ENCODE measurements around the gene DOK6.

DOK6 gene

GRCh38 chr18:69727912-69728572, 327.4 kb downstream of the DOK6 start:
- Mint-ChIP-seq H3K36me3 (peaks cover 3% of the 10 kb centered on the region), H3K27me3 (no peaks in the 10 kb centered on the region), H3K27ac (no peak overlapping the region), H3K4me1 (ENCODE audit: low read depth) (no peaks in the 10 kb centered on the region), H3K9me3 (ENCODE audit: low read depth) (no peaks in the 10 kb centered on the region), H3K4me3 (no peak overlapping the region)

- H3K9me3 Mint-ChIP-seq (ENCODE audit: low read depth): peaks cover 7% of the 10 kb centered on the region
- H3K4me1 Mint-ChIP-seq (ENCODE audit: low read depth): no peaks in the 10 kb centered on the region
- H3K27ac Mint-ChIP-seq: no peak overlapping the region
- no peaks in the 10 kb centered on the region for H3K27me3 Mint-ChIP-seq
- peaks cover 7% of the 10 kb centered on the region for H3K36me3 Mint-ChIP-seq
- H3K4me3 Mint-ChIP-seq: no peak overlapping the region
Measured at GRCh38 chr18:69730664-69731063, 330.0 kb downstream of the DOK6 start.

- Mint-ChIP-seq H3K4me3 (no peak overlapping the region), H3K36me3 (peaks cover 6% of the 10 kb centered on the region), H3K27me3 (no peaks in the 10 kb centered on the region), H3K9me3 (ENCODE audit: low read depth) (peaks cover 10% of the 10 kb centered on the region), H3K27ac (no peak overlapping the region), H3K4me1 (ENCODE audit: low read depth) (no peaks in the 10 kb centered on the region)
Measured at GRCh38 chr18:69734536-69734935, 333.8 kb downstream of the DOK6 start.

DNA sequence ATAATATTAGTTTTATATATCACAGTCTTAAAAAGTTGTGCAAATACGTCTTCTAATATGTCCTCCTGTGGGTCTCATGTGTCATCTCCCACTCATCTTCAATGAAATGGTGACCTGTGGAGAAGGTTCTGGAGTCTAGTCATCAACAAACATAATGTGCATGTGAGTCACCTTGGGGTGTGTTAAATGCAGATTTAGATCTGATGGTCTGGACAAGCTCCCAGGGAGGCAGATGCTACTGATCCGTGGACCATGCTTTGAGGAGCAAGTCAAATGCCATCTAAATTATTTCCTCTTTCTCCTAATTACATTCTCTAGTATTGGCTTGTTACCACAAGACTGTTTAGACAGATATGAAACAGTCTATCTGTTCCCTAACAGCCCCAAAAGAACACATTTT, 336.0 kb downstream of the DOK6 start:
- no peaks in the 10 kb centered on the region for H3K4me1 Mint-ChIP-seq (ENCODE audit: low read depth)
- peaks cover 6% of the 10 kb centered on the region for H3K36me3 Mint-ChIP-seq
- no peak overlapping the region for H3K4me3 Mint-ChIP-seq
- peaks cover 10% of the 10 kb centered on the region for H3K9me3 Mint-ChIP-seq (ENCODE audit: low read depth)
- no peak overlapping the region for H3K27ac Mint-ChIP-seq
- H3K27me3 Mint-ChIP-seq: no peaks in the 10 kb centered on the region

DNA sequence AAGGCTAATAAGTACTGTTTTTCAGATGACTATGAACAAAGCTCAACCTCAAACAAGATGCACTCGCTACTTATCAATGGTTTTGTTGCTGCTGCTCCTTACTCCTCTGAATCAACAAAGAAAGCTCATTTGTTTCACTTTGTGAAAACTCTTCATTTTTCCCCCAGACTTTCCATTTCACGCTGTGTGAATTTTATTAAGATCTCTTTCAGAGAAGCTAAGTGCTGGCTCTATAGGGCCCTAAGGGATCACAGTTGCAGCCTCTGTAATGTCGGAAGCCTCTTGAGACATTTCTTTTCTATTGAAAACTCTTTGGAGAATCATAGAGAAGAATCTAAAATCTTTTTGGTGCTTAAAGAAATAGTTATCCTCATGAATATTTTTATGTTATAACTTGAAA, 337.2 kb downstream of the DOK6 start:
- H3K4me3 Mint-ChIP-seq: no peak overlapping the region
- H3K4me1 Mint-ChIP-seq (ENCODE audit: low read depth): no peaks in the 10 kb centered on the region
- H3K36me3 Mint-ChIP-seq: peaks cover 6% of the 10 kb centered on the region

GRCh38 chr18:69747388-69747787, 346.7 kb downstream of the DOK6 start:
- Mint-ChIP-seq H3K4me3 (no peak overlapping the region), H3K4me1 (ENCODE audit: low read depth) (no peaks in the 10 kb centered on the region), H3K36me3 (peaks cover 5% of the 10 kb centered on the region), H3K9me3 (ENCODE audit: low read depth) (peaks cover 3% of the 10 kb centered on the region), H3K27ac (no peak overlapping the region), H3K27me3 (no peaks in the 10 kb centered on the region)

More for the DNA sequence above, 337.2 kb downstream of the DOK6 start:
- H3K27ac Mint-ChIP-seq: no peak overlapping the region
- H3K27me3 Mint-ChIP-seq: no peaks in the 10 kb centered on the region
- H3K9me3 Mint-ChIP-seq (ENCODE audit: low read depth): peaks cover 10% of the 10 kb centered on the region

- Mint-ChIP-seq H3K27me3 (no peaks in the 10 kb centered on the region), H3K36me3 (peaks cover 28% of the 10 kb centered on the region), H3K4me1 (ENCODE audit: low read depth) (peaks cover 34% of the 10 kb centered on the region), H3K9me3 (ENCODE audit: low read depth) (peaks cover 16% of the 10 kb centered on the region), H3K4me3 (no peak overlapping the region), H3K27ac (no peak overlapping the region)
Measured at GRCh38 chr18:69752737-69753380, 352.2 kb downstream of the DOK6 start.

- no peak overlapping the region for H3K4me3 Mint-ChIP-seq
- H3K27me3 Mint-ChIP-seq: no peaks in the 10 kb centered on the region
- H3K4me1 Mint-ChIP-seq (ENCODE audit: low read depth): peaks cover 42% of the 10 kb centered on the region
- peaks cover 30% of the 10 kb centered on the region for H3K36me3 Mint-ChIP-seq
- H3K27ac Mint-ChIP-seq: no peak overlapping the region
- peaks cover 16% of the 10 kb centered on the region for H3K9me3 Mint-ChIP-seq (ENCODE audit: low read depth)
Measured at GRCh38 chr18:69754108-69754507, 353.4 kb downstream of the DOK6 start.

GRCh38 chr18:69755041-69755440, 354.4 kb downstream of the DOK6 start:
- Mint-ChIP-seq H3K9me3 (ENCODE audit: low read depth) (peaks cover 16% of the 10 kb centered on the region), H3K27me3 (no peaks in the 10 kb centered on the region), H3K4me3 (peak overlapping the region; percentile 5), H3K27ac (no peak overlapping the region), H3K4me1 (ENCODE audit: low read depth) (peaks cover 42% of the 10 kb centered on the region), H3K36me3 (peaks cover 28% of the 10 kb centered on the region)

GRCh38 chr18:69755856-69756496, 355.3 kb downstream of the DOK6 start:
- Mint-ChIP-seq H3K27me3 (no peaks in the 10 kb centered on the region), H3K27ac (no peak overlapping the region), H3K4me1 (ENCODE audit: low read depth) (peaks cover 42% of the 10 kb centered on the region), H3K36me3 (peaks cover 25% of the 10 kb centered on the region), H3K4me3 (peak overlapping the region; percentile 20), H3K9me3 (ENCODE audit: low read depth) (peaks cover 13% of the 10 kb centered on the region)

- Mint-ChIP-seq H3K4me1 (ENCODE audit: low read depth) (peaks cover 42% of the 10 kb centered on the region), H3K4me3 (peak overlapping the region; percentile 9), H3K36me3 (peaks cover 25% of the 10 kb centered on the region), H3K27me3 (no peaks in the 10 kb centered on the region), H3K9me3 (ENCODE audit: low read depth) (peaks cover 13% of the 10 kb centered on the region), H3K27ac (no peak overlapping the region)
Measured at GRCh38 chr18:69757733-69758132, 357.0 kb downstream of the DOK6 start.

DNA sequence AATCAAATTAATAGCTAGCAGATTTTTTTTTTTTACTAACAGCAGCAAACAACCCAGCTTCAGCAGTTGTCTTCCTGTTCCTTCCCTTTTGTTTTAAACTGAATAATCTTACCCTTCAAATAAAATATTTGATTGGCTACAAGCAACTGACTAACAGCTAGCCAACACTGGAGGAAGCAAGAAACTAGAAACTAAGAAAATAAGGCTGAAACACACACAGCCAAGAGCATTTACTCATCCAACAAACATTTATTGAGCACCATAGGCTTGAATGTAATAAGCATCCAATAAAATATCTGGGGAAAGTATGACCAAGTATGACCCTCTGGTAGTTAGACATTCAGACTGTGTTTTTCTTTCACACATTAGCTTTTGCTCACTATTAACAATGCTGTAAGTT, 357.8 kb downstream of the DOK6 start:
- H3K36me3 Mint-ChIP-seq: peaks cover 25% of the 10 kb centered on the region
- peaks cover 40% of the 10 kb centered on the region for H3K4me1 Mint-ChIP-seq (ENCODE audit: low read depth)
- no peaks in the 10 kb centered on the region for H3K27me3 Mint-ChIP-seq
- H3K4me3 Mint-ChIP-seq: no peak overlapping the region
- H3K9me3 Mint-ChIP-seq (ENCODE audit: low read depth): peaks cover 13% of the 10 kb centered on the region
- no peak overlapping the region for H3K27ac Mint-ChIP-seq

- peaks cover 13% of the 10 kb centered on the region for H3K9me3 Mint-ChIP-seq (ENCODE audit: low read depth)
- peaks cover 25% of the 10 kb centered on the region for H3K36me3 Mint-ChIP-seq
- H3K27ac Mint-ChIP-seq: no peak overlapping the region
- H3K27me3 Mint-ChIP-seq: no peaks in the 10 kb centered on the region
- H3K4me1 Mint-ChIP-seq (ENCODE audit: low read depth): peaks cover 40% of the 10 kb centered on the region
- H3K4me3 Mint-ChIP-seq: no peak overlapping the region
Measured at GRCh38 chr18:69759046-69759445, 358.4 kb downstream of the DOK6 start.

DNA sequence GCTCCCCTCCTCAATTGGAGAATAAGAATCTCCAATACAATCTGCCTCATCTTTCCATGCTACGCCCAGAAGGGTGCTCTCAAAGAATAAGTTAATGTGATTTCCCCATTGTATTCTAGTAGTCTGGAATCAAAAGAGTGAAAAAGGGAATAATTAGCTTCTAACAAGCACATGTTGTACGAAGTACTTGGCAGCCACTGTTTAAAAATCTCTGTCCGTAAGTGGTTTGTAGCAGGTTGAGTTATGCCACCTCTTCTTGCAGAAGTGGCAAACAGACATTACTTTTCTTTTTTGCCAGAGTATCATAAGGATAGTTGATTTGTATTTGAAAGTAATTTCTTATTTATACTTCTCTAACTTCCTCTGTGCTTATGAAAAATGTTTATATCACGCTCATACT, 362.3 kb downstream of the DOK6 start:
- Mint-ChIP-seq H3K4me1 (ENCODE audit: low read depth) (peaks cover 7% of the 10 kb centered on the region), H3K27me3 (no peaks in the 10 kb centered on the region), H3K4me3 (no peak overlapping the region), H3K36me3 (peaks cover under 1% of the 10 kb centered on the region), H3K27ac (no peak overlapping the region), H3K9me3 (ENCODE audit: low read depth) (no peaks in the 10 kb centered on the region)

DNA sequence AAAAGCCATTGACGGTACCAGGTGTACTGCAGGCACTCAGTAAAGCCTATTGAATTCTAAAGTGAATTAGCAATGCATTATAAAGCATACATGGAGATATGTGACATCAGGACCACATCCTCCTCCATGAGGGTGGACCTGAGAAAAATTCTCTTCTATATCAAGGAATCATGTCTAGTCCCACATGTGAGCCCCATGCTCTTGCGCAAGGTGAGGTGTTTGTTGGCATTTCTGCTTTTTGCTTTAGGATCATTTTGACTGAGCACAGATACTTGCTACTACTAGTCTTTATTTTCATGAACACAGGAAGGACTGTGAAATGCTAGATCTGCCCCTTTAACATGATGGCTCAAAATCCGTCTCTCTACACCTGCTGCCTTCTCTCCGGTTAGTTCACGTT, 363.1 kb downstream of the DOK6 start:
- H3K27me3 Mint-ChIP-seq: no peaks in the 10 kb centered on the region

More for the DNA sequence above, 363.1 kb downstream of the DOK6 start:
- no peak overlapping the region for H3K27ac Mint-ChIP-seq
- H3K4me1 Mint-ChIP-seq (ENCODE audit: low read depth): no peaks in the 10 kb centered on the region
- H3K36me3 Mint-ChIP-seq: no peaks in the 10 kb centered on the region
- no peak overlapping the region for H3K4me3 Mint-ChIP-seq
- H3K9me3 Mint-ChIP-seq (ENCODE audit: low read depth): no peaks in the 10 kb centered on the region
